Measurements from ENCODE around the gene THPO.

The THPO gene

GRCh38 chr3:184377882-184378445, at the start of gene THPO:
Gene THPO (minus strand): TSS chr3:184378207. CDS start chr3:184376259, 1,948 bp downstream.
- ATAC-seq: no peak
- no peak for TF ChIP-seq CSDC2 (CRISPR knock-in tag; IDR thresholded peaks at IDR 0.05)
- TF ChIP-seq ZNF8 (CRISPR knock-in tag; IDR thresholded peaks at IDR 0.05): no peak
- TF ChIP-seq PATZ1 (CRISPR knock-in tag; IDR thresholded peaks at IDR 0.05; ENCODE audit: borderline replicate concordance): no peak
- no peak for TF ChIP-seq TOX (CRISPR knock-in tag; IDR thresholded peaks at IDR 0.05; ENCODE audit: borderline replicate concordance)
- TF ChIP-seq POU6F1 (CRISPR knock-in tag; IDR thresholded peaks at IDR 0.05; ENCODE audit: borderline replicate concordance, low read depth): no peak
- TF ChIP-seq TCF4 (CRISPR knock-in tag; IDR thresholded peaks at IDR 0.05; ENCODE audit: borderline replicate concordance): no peak
- TF ChIP-seq BACH2 (CRISPR knock-in tag; IDR thresholded peaks at IDR 0.05; ENCODE audit: borderline replicate concordance): no peak
- no peak for TF ChIP-seq RARB (CRISPR knock-in tag; IDR thresholded peaks at IDR 0.05)
- TF ChIP-seq ZNF565 (CRISPR knock-in tag; conservative IDR thresholded peaks at IDR 0.05; ENCODE audit: low read depth): no peak
- TF ChIP-seq PPARA (CRISPR knock-in tag; IDR thresholded peaks at IDR 0.05; ENCODE audit: borderline replicate concordance): no peak
- TF ChIP-seq, protein P1, sequence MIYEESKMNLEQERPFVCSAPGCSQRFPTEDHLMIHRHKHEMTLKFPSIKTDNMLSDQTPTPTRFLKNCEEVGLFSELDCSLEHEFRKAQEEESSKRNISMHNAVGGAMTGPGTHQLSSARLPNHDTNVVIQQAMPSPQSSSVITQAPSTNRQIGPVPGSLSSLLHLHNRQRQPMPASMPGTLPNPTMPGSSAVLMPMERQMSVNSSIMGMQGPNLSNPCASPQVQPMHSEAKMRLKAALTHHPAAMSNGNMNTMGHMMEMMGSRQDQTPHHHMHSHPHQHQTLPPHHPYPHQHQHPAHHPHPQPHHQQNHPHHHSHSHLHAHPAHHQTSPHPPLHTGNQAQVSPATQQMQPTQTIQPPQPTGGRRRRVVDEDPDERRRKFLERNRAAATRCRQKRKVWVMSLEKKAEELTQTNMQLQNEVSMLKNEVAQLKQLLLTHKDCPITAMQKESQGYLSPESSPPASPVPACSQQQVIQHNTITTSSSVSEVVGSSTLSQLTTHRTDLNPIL (CRISPR knock-in tag; IDR thresholded peaks at IDR 0.05; ENCODE audit: low read depth): no peak
- TF ChIP-seq ARNTL (CRISPR knock-in tag; IDR thresholded peaks at IDR 0.05; ENCODE audit: borderline replicate concordance, low read depth): no peak
- no peak for TF ChIP-seq CSRNP3 (CRISPR knock-in tag; IDR thresholded peaks at IDR 0.05)
- TF ChIP-seq ZC3H10 (CRISPR knock-in tag; IDR thresholded peaks at IDR 0.05): no peak
- no peak for TF ChIP-seq GLIS3 (CRISPR knock-in tag; IDR thresholded peaks at IDR 0.05)
- TF ChIP-seq SNAI2 (CRISPR knock-in tag; IDR thresholded peaks at IDR 0.05): no peak
- no peak for TF ChIP-seq ESRRG (CRISPR knock-in tag; IDR thresholded peaks at IDR 0.05)

- ATAC-seq: no peak
- TF ChIP-seq CSDC2 (CRISPR knock-in tag; IDR thresholded peaks at IDR 0.05) (no peak), RARB (CRISPR knock-in tag; IDR thresholded peaks at IDR 0.05) (no peak), POU6F1 (CRISPR knock-in tag; IDR thresholded peaks at IDR 0.05; ENCODE audit: borderline replicate concordance, low read depth) (no peak), ZNF565 (CRISPR knock-in tag; conservative IDR thresholded peaks at IDR 0.05; ENCODE audit: low read depth) (no peak), ZNF70 (CRISPR knock-in tag; IDR thresholded peaks at IDR 0.05) (no peak), GLIS3 (CRISPR knock-in tag; IDR thresholded peaks at IDR 0.05) (no peak), OSR1 (CRISPR knock-in tag; IDR thresholded peaks at IDR 0.05) (no peak), PPARA (CRISPR knock-in tag; IDR thresholded peaks at IDR 0.05; ENCODE audit: borderline replicate concordance) (no peak), ZFP3 (CRISPR knock-in tag; IDR thresholded peaks at IDR 0.05) (no peak), BACH2 (CRISPR knock-in tag; IDR thresholded peaks at IDR 0.05; ENCODE audit: borderline replicate concordance) (no peak)
- TF ChIP-seq, protein P2, sequence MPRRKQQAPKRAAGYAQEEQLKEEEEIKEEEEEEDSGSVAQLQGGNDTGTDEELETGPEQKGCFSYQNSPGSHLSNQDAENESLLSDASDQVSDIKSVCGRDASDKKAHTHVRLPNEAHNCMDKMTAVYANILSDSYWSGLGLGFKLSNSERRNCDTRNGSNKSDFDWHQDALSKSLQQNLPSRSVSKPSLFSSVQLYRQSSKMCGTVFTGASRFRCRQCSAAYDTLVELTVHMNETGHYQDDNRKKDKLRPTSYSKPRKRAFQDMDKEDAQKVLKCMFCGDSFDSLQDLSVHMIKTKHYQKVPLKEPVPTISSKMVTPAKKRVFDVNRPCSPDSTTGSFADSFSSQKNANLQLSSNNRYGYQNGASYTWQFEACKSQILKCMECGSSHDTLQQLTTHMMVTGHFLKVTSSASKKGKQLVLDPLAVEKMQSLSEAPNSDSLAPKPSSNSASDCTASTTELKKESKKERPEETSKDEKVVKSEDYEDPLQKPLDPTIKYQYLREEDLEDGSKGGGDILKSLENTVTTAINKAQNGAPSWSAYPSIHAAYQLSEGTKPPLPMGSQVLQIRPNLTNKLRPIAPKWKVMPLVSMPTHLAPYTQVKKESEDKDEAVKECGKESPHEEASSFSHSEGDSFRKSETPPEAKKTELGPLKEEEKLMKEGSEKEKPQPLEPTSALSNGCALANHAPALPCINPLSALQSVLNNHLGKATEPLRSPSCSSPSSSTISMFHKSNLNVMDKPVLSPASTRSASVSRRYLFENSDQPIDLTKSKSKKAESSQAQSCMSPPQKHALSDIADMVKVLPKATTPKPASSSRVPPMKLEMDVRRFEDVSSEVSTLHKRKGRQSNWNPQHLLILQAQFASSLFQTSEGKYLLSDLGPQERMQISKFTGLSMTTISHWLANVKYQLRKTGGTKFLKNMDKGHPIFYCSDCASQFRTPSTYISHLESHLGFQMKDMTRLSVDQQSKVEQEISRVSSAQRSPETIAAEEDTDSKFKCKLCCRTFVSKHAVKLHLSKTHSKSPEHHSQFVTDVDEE (CRISPR knock-in tag; IDR thresholded peaks at IDR 0.05): no peak
Measured at GRCh38 chr3:184426691-184427141, 48.7 kb upstream of the THPO start.

Measured in SK-N-SH treated with all-trans-retinoic acid at 6 μM for 48 hours (cell line).